ENCODE measurements around the gene CD22.

Gene CD22

DNA sequence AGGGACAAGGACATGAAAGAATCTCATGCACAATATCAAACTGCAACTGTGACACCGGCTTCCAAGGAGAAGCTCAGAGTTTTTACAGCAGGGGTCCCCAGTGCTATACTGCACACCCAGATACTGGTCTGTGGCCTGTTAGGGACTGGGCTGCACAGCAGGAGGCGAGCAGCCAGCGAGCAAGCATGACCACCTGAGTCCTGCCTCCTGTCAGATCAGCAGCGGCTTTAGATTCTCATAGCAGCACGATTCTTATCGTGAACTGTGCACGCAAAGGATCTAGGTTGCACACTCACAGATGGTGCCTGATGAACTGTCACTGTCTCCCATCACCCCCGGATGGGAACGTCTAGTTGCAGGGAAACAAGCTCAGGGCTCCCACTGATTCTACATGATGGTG is 13.1 kb upstream of the CD22 start:
- DNase-seq, result no peak

DNA sequence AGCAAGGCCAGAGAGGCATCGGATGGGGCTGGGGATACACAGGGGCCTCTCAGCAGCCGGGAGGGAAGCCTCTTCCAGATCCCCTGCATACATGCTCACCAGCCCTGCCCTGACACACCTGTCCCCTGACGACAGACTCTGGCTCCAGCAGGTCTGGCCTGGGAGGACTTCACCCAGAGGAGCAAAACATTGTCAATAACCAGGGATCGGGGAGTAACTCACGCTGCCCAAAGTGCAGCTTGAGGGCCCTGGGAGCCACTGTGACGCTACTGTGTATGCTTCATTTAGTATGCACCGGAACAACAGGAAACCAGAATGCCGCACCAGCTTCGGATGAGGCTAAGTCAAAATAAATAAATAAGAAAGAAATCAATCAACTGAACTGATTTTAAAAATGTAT is 12.4 kb upstream of the CD22 start:
- DNase-seq, result no peak

- peak; percentile 63 for DNase-seq
Observed at GRCh38 chr19:35317464-35318043, 11.4 kb upstream of the CD22 start.

- DNase-seq, result peak; percentile 95
Observed at GRCh38 chr19:35318679-35319448, 10.1 kb upstream of the CD22 start.

- peak; percentile 71 for DNase-seq
Observed at GRCh38 chr19:35320065-35320713, 8.8 kb upstream of the CD22 start.

DNA sequence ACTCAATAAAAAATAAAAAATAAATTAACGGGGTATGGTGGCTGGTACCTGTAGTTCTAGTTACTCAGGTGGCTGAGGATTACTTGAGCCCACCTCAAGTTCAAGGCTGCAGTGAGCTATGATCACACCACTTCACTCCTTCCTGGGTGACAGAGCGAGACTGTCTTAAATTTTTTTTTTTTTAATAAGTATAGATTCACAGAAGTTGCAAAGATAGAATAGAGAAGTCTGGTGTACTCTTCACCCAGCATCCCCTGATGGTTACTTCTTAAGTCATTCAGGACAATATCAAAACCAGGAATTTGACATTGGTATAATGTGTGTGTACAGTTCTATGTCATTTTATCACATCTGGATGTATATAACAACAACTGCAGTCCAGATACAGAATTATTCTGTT is 7.7 kb upstream of the CD22 start:
- DNase-seq, result no peak

DNA sequence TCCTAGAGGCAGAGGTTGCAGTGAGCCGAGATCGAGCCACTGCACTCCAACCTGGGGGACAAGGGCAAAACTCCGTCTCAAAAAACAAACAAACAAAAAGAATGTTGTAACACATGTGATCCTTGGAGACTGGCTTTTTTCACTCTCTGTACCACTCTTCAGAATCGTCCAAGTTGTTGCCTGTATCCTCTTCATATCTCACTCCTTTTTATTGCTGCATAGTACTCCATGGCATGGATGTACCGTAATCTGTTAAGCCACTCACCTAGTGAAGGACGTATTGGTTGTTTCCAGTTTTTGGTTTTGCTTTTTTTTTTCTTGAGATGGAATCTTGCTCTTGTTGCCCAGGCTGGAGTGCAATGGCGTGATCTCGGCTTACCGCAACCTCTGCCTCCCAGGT is 7.0 kb upstream of the CD22 start:
- no peak for DNase-seq

DNA sequence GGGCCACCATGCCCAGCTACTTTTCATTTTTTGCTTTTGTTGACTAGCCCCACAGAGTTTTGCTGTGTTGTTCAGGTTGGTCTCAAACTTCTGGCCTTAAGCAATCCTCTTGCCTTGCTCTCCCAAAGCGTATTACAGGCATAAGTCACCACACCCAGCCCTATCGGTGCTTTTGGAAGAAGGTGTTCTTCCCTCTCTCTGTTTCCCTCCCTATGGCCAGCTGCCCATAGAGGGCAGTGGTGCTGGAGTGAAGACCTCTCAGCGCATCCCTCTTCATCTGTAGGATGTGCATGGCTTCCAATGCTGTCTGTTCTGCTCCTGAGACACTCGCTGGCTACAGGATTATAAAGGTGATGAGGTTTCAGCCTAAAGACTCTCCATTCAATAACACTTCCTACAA is 1.3 kb upstream of the CD22 start:
- DNase-seq, result no peak

DNA sequence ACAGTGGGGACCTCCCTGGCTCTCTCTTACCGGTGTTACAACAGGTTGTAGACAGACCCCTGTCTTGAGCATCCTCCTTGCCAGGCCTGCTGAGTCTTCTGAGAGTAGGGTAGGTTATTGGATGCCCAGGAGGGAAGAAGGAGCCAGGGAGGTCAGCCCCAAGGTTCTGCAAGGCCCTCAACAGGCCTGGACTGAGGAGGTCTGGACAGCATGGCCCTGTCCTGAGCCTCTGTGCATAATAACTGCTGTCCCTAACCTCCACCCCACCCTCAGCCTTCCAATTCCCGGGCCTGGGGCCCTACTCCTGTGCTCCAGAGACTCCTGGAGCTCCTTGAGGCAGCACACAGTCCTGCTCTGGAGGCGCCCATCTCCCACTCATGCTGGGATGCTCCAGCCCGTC is 336 bp downstream of the CD22 start:
- no peak for DNase-seq

DNA sequence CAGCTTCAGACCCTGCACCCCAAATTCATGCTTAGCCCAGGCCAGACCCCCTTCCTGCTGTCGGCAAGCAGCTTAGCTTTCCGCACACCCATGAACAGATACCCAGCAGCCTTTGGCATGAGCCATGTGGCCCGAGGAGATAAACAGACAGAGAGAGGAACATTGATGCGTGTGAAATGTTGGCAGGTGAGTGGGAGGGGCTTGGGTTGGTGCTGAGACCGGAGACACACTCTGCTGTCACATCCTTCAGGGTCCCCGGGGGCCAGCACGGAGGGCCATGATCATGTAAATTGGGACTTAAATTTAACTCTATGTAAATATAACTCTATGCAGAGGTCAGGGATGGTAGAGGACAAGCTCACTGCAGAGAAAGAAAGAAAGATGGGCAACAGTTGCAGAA is 1.5 kb downstream of the CD22 start:
- no peak for DNase-seq

GRCh38 chr19:35331551-35332214 is 2.7 kb downstream of the CD22 start:
- no peak for DNase-seq

- no peak for DNase-seq
Observed at GRCh38 chr19:35332817-35333216, 3.8 kb downstream of the CD22 start.

DNA sequence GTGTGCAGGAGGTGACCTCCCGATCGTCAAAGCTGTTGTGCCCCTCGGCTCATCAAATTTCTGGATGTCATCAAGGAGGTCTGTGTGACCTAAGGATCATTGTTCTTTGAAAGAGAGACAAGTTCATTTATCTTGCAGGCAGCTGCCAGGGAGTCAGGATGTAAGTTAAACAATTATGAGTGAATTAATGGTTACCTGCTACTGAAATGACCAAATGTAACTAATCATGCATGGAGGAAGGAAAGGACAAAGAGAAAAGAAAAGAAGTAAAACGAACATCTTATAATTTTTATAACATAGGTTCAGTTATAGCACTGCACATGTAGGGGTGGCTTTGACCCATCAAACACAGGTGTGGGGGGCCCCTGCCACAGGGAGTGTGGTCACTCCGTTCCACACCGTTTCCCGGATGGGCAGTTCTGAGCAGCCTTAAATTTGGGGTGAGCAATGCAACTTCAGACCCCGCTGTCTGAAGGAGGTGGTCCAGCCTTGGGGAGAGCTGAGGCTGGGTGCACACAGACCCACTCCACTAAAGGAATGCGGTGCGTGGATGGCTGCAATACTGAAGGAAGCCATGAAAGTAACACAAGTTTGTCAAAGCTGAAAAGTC is 5.3 kb downstream of the CD22 start:
- no peak for DNase-seq

DNA sequence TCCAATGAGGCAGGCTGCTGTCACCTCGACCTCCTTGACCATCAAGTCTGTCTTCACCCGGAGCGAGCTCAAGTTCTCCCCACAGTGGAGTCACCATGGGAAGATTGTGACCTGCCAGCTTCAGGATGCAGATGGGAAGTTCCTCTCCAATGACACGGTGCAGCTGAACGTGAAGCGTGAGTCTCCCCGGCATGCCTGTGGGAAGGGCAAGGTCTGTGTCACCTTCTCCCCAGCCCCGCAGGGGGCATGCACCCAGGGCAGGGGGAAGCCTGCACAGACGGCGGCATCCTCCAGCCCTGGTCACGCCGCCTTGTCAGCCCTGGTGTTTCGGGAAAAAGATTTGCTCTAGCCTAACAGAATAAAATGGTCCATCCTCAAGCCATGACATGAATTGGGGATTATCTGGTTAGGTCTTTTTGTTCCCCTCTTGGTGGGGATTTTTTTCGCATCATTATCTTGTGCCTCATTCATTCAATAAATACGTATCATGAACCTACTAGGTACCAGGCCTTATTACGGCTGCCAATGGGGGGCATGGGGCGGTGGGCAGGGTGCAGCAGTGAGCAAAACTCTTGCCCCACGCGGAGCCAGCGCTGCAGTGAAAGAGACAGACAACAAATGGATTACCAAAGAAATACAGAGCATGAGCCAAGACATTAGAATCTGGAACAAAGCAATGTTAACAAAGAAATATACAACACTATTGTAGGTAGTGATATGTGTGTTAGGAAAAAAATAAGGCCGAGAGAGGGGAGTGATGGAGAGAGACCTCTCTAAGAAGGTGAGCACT is 7.4 kb downstream of the CD22 start:
- DNase-seq, result no peak

DNA sequence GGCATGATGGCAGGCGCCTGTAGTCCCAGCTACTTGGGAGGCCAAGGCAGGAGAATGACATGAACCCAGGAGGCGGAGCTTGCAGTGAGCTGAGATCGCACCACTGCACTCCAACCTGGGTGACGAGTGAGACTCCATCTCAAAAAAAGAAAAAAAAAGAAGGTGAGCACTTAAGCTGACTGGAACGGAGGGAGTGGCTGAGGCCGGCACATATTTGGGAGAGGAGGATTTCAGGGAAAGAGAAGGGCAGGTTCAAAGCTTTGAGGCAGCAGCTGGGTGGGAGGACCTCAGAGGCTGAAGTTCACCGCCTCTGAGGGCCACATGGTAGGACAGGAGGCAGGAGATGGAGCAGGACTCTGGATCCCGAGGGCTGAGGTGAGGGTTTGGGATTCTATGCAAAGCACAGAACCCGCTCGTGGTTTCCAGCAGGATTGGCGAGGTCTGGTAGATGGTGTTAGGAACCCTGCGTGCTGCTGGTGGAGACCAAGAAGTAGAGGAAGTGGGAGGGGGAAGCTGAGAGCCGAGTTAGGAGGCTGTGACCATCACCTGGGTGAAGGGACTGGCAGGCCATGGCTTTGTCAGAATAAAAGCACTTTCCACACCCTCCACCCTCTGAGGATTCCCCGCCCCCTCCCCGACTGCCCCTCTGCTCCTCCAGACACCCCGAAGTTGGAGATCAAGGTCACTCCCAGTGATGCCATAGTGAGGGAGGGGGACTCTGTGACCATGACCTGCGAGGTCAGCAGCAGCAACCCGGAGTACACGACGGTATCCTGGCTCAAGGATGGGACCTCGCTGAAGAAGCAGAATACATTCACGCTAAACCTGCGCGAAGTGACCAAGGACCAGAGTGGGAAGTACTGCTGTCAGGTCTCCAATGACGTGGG is 8.4 kb downstream of the CD22 start:
- DNase-seq, result no peak

DNA sequence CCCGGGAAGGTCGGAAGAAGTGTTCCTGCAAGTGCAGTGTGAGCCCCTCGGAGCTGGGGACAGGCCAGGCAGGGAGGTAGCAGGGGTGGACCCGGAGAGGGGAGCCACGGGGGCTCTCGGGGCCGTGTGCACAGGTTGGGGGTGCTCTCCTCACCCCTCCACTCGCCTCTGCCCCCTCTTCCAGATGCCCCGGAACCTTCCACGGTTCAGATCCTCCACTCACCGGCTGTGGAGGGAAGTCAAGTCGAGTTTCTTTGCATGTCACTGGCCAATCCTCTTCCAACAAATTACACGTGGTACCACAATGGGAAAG is 9.0 kb downstream of the CD22 start:
- no peak for DNase-seq

DNA sequence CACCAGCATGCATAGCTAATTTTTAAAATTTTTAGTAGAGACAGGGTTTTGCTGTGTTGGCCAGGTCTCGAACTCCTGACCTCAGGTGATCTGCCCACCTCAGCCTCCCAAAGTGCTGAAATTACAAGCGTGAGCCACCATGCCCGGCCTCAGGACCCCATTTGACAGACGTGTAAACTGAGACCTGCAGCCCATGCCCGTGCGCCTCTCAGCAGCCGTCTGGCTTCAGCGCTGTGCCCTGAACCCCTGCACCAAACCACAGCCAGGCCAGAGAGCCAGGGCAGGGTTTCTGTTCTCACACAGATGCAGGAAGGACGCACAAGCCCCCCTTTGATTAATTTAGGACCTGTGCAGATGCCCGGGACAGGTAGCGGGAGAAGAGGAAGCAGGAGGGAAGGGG is 11.4 kb downstream of the CD22 start:
- DNase-seq, result no peak

DNA sequence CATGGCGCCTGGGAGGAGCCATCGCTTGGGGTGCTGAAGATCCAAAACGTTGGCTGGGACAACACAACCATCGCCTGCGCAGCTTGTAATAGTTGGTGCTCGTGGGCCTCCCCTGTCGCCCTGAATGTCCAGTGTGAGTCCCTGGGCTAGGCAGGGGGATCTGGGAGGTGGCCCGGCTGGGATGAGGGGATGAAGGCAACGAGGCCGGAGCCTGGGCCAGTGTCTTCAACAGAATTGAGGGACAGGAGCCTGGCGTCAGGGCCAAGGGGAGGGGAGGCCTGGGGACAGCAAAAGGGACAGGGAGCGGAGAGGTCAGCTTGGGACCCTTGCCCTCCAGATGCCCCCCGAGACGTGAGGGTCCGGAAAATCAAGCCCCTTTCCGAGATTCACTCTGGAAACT is 12.0 kb downstream of the CD22 start:
- no peak for DNase-seq

GRCh38 chr19:35341565-35342225 is 12.7 kb downstream of the CD22 start:
- no peak for DNase-seq

- DNase-seq, result no peak
Observed at GRCh38 chr19:35342430-35342829, 13.4 kb downstream of the CD22 start.

DNA sequence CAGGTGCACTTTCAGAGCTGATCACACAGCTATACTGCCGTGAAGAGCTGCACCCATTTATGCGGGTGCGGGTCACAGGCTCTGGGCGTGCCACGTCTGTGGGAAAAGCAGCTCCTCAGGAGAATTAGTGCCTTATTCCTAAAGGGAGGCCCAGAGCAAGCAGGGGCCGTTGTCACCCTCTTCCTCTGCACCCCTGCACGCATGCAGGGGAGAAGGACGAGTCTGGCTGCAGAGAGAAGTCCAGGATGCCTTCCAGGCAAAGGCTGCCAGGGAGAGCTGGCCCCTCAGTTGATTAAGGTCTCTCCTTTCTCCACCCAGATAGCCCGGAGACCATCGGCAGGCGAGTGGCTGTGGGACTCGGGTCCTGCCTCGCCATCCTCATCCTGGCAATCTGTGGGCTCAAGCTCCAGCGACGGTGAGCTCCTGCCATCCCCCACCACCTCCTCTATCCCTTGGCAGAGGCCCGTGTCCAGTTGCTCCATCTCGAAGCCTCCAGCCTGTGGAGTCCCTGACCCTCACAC is 15.6 kb downstream of the CD22 start:
- DNase-seq, result no peak
